ENCODE results near the gene POLN. TPM values are rescaled to one million over a fixed set of nuclear protein-coding genes. Genes with fewer than 3 reads are reported as not detected.
A peak's percentile ranks its signal among the peaks of the same experiment; 100 is the strongest.

Gene POLN
- total and polyA plus RNA-seq, 2 donors from 2014 or later = 1.3 to 3.8 TPM

GRCh38 chr4:2249526-2250356 lies 7.8 kb upstream of the POLN start:
- intact Hi-C loops (cut with DNase I) = no loop called here
- no peak for TF ChIP-seq CTCF (IDR thresholded peaks at IDR 0.05; ENCODE audit: borderline replicate concordance, extremely low read depth, insufficient read depth)
- no peak for FAIRE-seq
- Histone ChIP-seq H3K9ac (ENCODE audit: low read length in 3 of 3) (no peak overlapping the region), H3K36me3 (ENCODE audit: control insufficient read depth in 2 of 3, insufficient read depth in 3 of 3, low read length in 3 of 3) (peaks cover 0 to 16% (median 12%) of the 10 kb centered on the region in 3 donors), H3K9me3 (ENCODE audit: control insufficient read depth in 2 of 3, insufficient read depth in 1 of 3, low read length in 3 of 3) (no peaks in the 10 kb centered on the region), H3K4me1 (ENCODE audit: control insufficient read depth in 2 of 3, insufficient read depth in 2 of 3, low read depth in 1 of 3, low read length in 3 of 3) (peaks cover 0 to 14% (median 0%) of the 10 kb centered on the region in 3 donors), H3K4me3 (ENCODE audit: low read length in 3 of 3) (no peak overlapping the region), H3K27me3 (ENCODE audit: control insufficient read depth, insufficient read depth, low read length) (no peaks in the 10 kb centered on the region), H3K27ac (ENCODE audit: low read depth in 2 of 2, low read length in 2 of 2) (no peak overlapping the region)
- DNase-seq = peak in 2 of 5 donors; percentile 32 to 40

- no peak overlapping the region for H3K27ac ChIP-seq (ENCODE audit: low read depth in 2 of 2, low read length in 2 of 2)
- no peak overlapping the region for H3K4me3 ChIP-seq (ENCODE audit: low read length in 3 of 3)
- H3K36me3 ChIP-seq (ENCODE audit: control insufficient read depth in 2 of 3, insufficient read depth in 3 of 3, low read length in 3 of 3) = peaks cover 0 to 10% (median 9%) of the 10 kb centered on the region in 3 donors
- DNase-seq = peak in 2 of 5 donors; percentile 35 to 74
- intact Hi-C loops (cut with DNase I) = no loop called here
- no peak for FAIRE-seq
- no peaks in the 10 kb centered on the region for H3K27me3 ChIP-seq (ENCODE audit: control insufficient read depth, insufficient read depth, low read length)
- peaks cover 2 to 14% (median 6%) of the 10 kb centered on the region in 3 donors for H3K4me1 ChIP-seq (ENCODE audit: control insufficient read depth in 2 of 3, insufficient read depth in 2 of 3, low read depth in 1 of 3, low read length in 3 of 3)
- TF ChIP-seq CTCF (IDR thresholded peaks at IDR 0.05; ENCODE audit: borderline replicate concordance, extremely low read depth, insufficient read depth) = no peak
- no peak overlapping the region for H3K9ac ChIP-seq (ENCODE audit: low read length in 3 of 3)
- no peaks in the 10 kb centered on the region for H3K9me3 ChIP-seq (ENCODE audit: control insufficient read depth in 2 of 3, insufficient read depth in 1 of 3, low read length in 3 of 3)
Measured at GRCh38 chr4:2248821-2249261, 6.9 kb upstream of the POLN start.

- no peak overlapping the region for H3K9ac ChIP-seq (ENCODE audit: low read length in 3 of 3)
- H3K4me1 ChIP-seq (ENCODE audit: control insufficient read depth in 2 of 3, insufficient read depth in 2 of 3, low read depth in 1 of 3, low read length in 3 of 3) = peaks cover 4 to 15% (median 9%) of the 10 kb centered on the region in 3 donors
- H3K9me3 ChIP-seq (ENCODE audit: control insufficient read depth in 2 of 3, insufficient read depth in 1 of 3, low read length in 3 of 3) = no peaks in the 10 kb centered on the region
- H3K36me3 ChIP-seq (ENCODE audit: control insufficient read depth in 2 of 3, insufficient read depth in 3 of 3, low read length in 3 of 3) = peaks cover 0 to 10% (median 7%) of the 10 kb centered on the region in 3 donors
- H3K27me3 ChIP-seq (ENCODE audit: control insufficient read depth, insufficient read depth, low read length) = no peaks in the 10 kb centered on the region
- no peak overlapping the region for H3K4me3 ChIP-seq (ENCODE audit: low read length in 3 of 3)
- no peak overlapping the region for H3K27ac ChIP-seq (ENCODE audit: low read depth in 2 of 2, low read length in 2 of 2)
- DNase-seq (peak in 1 of 5 donors; percentile 34), FAIRE-seq (no peak)
- no peak for TF ChIP-seq CTCF (IDR thresholded peaks at IDR 0.05; ENCODE audit: borderline replicate concordance, extremely low read depth, insufficient read depth)
- intact Hi-C loops (cut with DNase I) = no loop called here
Measured at GRCh38 chr4:2248044-2248780, 6.3 kb upstream of the POLN start.
